GM12801 (cell line): ENCODE results near the gene SLC4A1AP.

Experiments
- CTCF ChIP-seq: IDR thresholded peaks from one replicate; pipeline ENCODE4 v1.5.1; 2011; ENCODE audit warnings: control low read depth; ENCODE audit not compliant: insufficient read length; ENCODE audit errors: extremely low read depth

The SLC4A1AP gene

GRCh38 chr2:27721884-27722485, 58.3 kb downstream of the SLC4A1AP start:
- TF ChIP-seq CTCF, result no peak

- no peak for TF ChIP-seq CTCF
Observed at GRCh38 chr2:27723372-27724144, 59.9 kb downstream of the SLC4A1AP start.

- no peak for TF ChIP-seq CTCF
Observed at GRCh38 chr2:27724191-27724590, 60.5 kb downstream of the SLC4A1AP start.

- no peak for TF ChIP-seq CTCF
Observed at GRCh38 chr2:27724905-27725701, 61.4 kb downstream of the SLC4A1AP start.

- no peak for TF ChIP-seq CTCF
Observed at GRCh38 chr2:27727257-27727656, 63.6 kb downstream of the SLC4A1AP start.

GRCh38 chr2:27728081-27728858, 64.6 kb downstream of the SLC4A1AP start:
- TF ChIP-seq CTCF, result no peak

GRCh38 chr2:27729198-27729597, 65.5 kb downstream of the SLC4A1AP start:
- no peak for TF ChIP-seq CTCF
